Measurements from ENCODE around the gene HEATR1.
"Not testable (repeated sequence)": the region's sequence is repeated elsewhere in the genome, so short reads cannot be mapped to it uniquely, and the experiment has no call there.

Gene HEATR1

GRCh38 chr1:236514703-236515442 is 89.4 kb downstream of the HEATR1 start:
- DNase-seq, result no peak

GRCh38 chr1:236511735-236512418 is 92.4 kb downstream of the HEATR1 start:
- no peak for DNase-seq

GRCh38 chr1:236509647-236510401 is 94.5 kb downstream of the HEATR1 start:
- no peak for DNase-seq

GRCh38 chr1:236509203-236509602 is 95.1 kb downstream of the HEATR1 start:
- no peak for DNase-seq

- no peak for DNase-seq
These were observed 95.7 kb downstream of the HEATR1 start for GRCh38 chr1:236508593-236509027.

- no peak for DNase-seq
These were observed 97.2 kb downstream of the HEATR1 start for GRCh38 chr1:236507022-236507700.

GRCh38 chr1:236504338-236504737 is 100.0 kb downstream of the HEATR1 start:
- not testable (repeated sequence) for DNase-seq

GRCh38 chr1:236502972-236503639 is 101.2 kb downstream of the HEATR1 start:
- DNase-seq, result peak; percentile 67

- no peak for DNase-seq
These were observed 101.7 kb downstream of the HEATR1 start for GRCh38 chr1:236502579-236502971.

- DNase-seq, result no peak
These were observed 103.2 kb downstream of the HEATR1 start for GRCh38 chr1:236501093-236501492.
